Hepatocyte (in vitro differentiated cells): ENCODE results near the gene MUC4. TPM values are rescaled to one million over a fixed set of nuclear protein-coding genes. Genes with fewer than 3 reads are reported as not detected.

Experiments
- DNase-seq: peaks from one replicate; pipeline ENCODE4 v3.0.0-alpha.2; 2016; ENCODE audit warnings: low spot score
- H2AFZ ChIP-seq: fragments of 200-600 bp; sonication (generic); 2 replicates; pipeline ENCODE4 v1.6.0; 2016; ENCODE audit warnings: antibody characterized with exemption, mild to moderate bottlenecking
- H3K27ac ChIP-seq: fragments of 200-600 bp; sonication (generic); 2 replicates; pipeline ENCODE4 v1.5.1; 2016; ENCODE audit warnings: mild to moderate bottlenecking
- H3K27me3 ChIP-seq: fragments of 200-600 bp; sonication (generic); 2 replicates; pipeline ENCODE4 v1.6.1; 2016
- H3K36me3 ChIP-seq: fragments of 200-600 bp; sonication (generic); replicated peaks from 2 replicates; pipeline ENCODE4 v1.5.1; 2016; ENCODE audit warnings: low read depth; ENCODE audit not compliant: insufficient read depth
- H3K4me1 ChIP-seq: fragments of 200-600 bp; sonication (generic); 2 replicates; pipeline ENCODE4 v1.5.1; 2016; ENCODE audit warnings: mild to moderate bottlenecking, moderate library complexity; ENCODE audit not compliant: insufficient read depth
- H3K4me2 ChIP-seq: fragments of 200-600 bp; sonication (generic); 2 replicates; pipeline ENCODE4 v1.6.0; 2016
- H3K4me3 ChIP-seq: fragments of 200-600 bp; sonication (generic); 2 replicates; pipeline ENCODE4 v1.5.1; 2016; ENCODE audit warnings: mild to moderate bottlenecking
- H3K79me2 ChIP-seq: fragments of 200-600 bp; sonication (generic); 2 replicates; pipeline ENCODE4 v1.6.0; 2017; ENCODE audit warnings: mild to moderate bottlenecking
- H3K9me2 ChIP-seq: fragments of 200-600 bp; sonication (generic); replicated peaks from 2 replicates; pipeline ENCODE4 v1.6.0; 2017; ENCODE audit warnings: mild to moderate bottlenecking; ENCODE audit not compliant: insufficient read depth
- H3K9me3 ChIP-seq: fragments of 200-600 bp; sonication (generic); 2 replicates; pipeline ENCODE4 v1.5.1; 2016; ENCODE audit warnings: low read depth, mild to moderate bottlenecking
- H4K20me1 ChIP-seq: fragments of 200-600 bp; sonication (generic); 2 replicates; pipeline ENCODE4 v1.6.0; 2016; ENCODE audit warnings: mild to moderate bottlenecking; ENCODE audit not compliant: insufficient read depth, poor library complexity, severe bottlenecking
- CTCF ChIP-seq: fragments of 200-600 bp; sonication (generic); IDR thresholded peaks from 2 replicates; pipeline ENCODE4 v1.5.1; 2016; ENCODE audit warnings: antibody characterized with exemption, mild to moderate bottlenecking; ENCODE audit not compliant: poor library complexity
- EZH2 ChIP-seq: fragments of 200-600 bp; sonication (generic); IDR thresholded peaks from 2 replicates; pipeline ENCODE4 v1.6.1; 2016; ENCODE audit warnings: antibody characterized with exemption, mild to moderate bottlenecking, borderline replicate concordance
- EZH2phosphoT487 ChIP-seq: fragments of 200-600 bp; sonication (generic); IDR thresholded peaks from one replicate; pipeline ENCODE4 v1.6.1; 2018; ENCODE audit warnings: antibody characterized with exemption, mild to moderate bottlenecking, low read depth, moderate library complexity; ENCODE audit not compliant: unreplicated experiment, severe bottlenecking
- WGBS: methylation state at CpG from one replicate; pipeline ENCODE4 v1.1.6; 2016; ENCODE audit warnings: low lambda C conversion rate; ENCODE audit errors: missing lambda C conversion rate; 5-methylcytosine and 5-hydroxymethylcytosine counted together
- polyA plus RNA-seq: library from polyadenylated mRNA; unstranded; fragments of >200 nt; fragmentation: Nextera tagmentation; extraction: Ambion mirVana; gene quantifications from 2 replicates; pipeline ENCODE4 v1.2.1, GENCODE V29; 2016
- total RNA-seq: library from RNA; depleted of rRNA; stranded (reverse); fragments of >200 nt; gene quantifications from 2 replicates; pipeline ENCODE4 v1.2.3, GENCODE V29; 2014

MUC4 gene
- total and polyA plus RNA-seq, 2 experiments from 2014 or later = 0.89 to 1.7 TPM

GRCh38 chr3:195850857-195851543, 39.3 kb upstream of the MUC4 start:
- peak; percentile 100 for TF ChIP-seq CTCF
- TF ChIP-seq EZH2 = no peak
- TF ChIP-seq EZH2phosphoT487 = no peak
- no peak overlapping the region for H3K27ac ChIP-seq
- no peaks in the 10 kb centered on the region for H3K36me3 ChIP-seq
- WGBS = 43% methylated on average over 31 of the region's 31 CpGs
- peak; percentile 95 for DNase-seq
- no peaks in the 10 kb centered on the region for H3K9me3 ChIP-seq
- H3K4me3 ChIP-seq = no peak overlapping the region
- H4K20me1 ChIP-seq = no peaks in the 10 kb centered on the region
- H3K9me2 ChIP-seq = no peaks in the 10 kb centered on the region
- H3K27me3 ChIP-seq = no peaks in the 10 kb centered on the region
- H3K4me2 ChIP-seq = peak overlapping the region; percentile 49
- H3K4me1 ChIP-seq = peaks cover 7% of the 10 kb centered on the region
- H2AFZ ChIP-seq = no peak overlapping the region
- no peaks in the 10 kb centered on the region for H3K79me2 ChIP-seq

- no peak overlapping the region for H3K4me3 ChIP-seq
- H3K79me2 ChIP-seq = no peaks in the 10 kb centered on the region
- H3K4me1 ChIP-seq = peaks cover 4% of the 10 kb centered on the region
- no peak overlapping the region for H3K27ac ChIP-seq
- TF ChIP-seq EZH2 (no peak), CTCF (no peak), EZH2phosphoT487 (no peak)
- H3K27me3 ChIP-seq = no peaks in the 10 kb centered on the region
- no peaks in the 10 kb centered on the region for H3K9me3 ChIP-seq
- no peaks in the 10 kb centered on the region for H4K20me1 ChIP-seq
- WGBS = 95% methylated on average over 51 of the region's 53 CpGs
- H3K36me3 ChIP-seq = no peaks in the 10 kb centered on the region
- no peaks in the 10 kb centered on the region for H3K9me2 ChIP-seq
- no peak overlapping the region for H2AFZ ChIP-seq
- H3K4me2 ChIP-seq = no peak overlapping the region
- DNase-seq = no peak
Measured at GRCh38 chr3:195849322-195850074, 37.8 kb upstream of the MUC4 start.

- no peak overlapping the region for H3K4me2 ChIP-seq
Measured at GRCh38 chr3:195847055-195847950, 35.6 kb upstream of the MUC4 start.

More at GRCh38 chr3:195847055-195847950, 35.6 kb upstream of the MUC4 start:
- no peak overlapping the region for H2AFZ ChIP-seq
- peaks cover 3% of the 10 kb centered on the region for H3K4me1 ChIP-seq
- H3K27ac ChIP-seq = peak overlapping the region; percentile 40
- no peaks in the 10 kb centered on the region for H3K36me3 ChIP-seq
- no peaks in the 10 kb centered on the region for H3K9me2 ChIP-seq
- TF ChIP-seq EZH2phosphoT487 (no peak), EZH2 (no peak), CTCF (no peak)
- DNase-seq = peak; percentile 58
- H4K20me1 ChIP-seq = no peaks in the 10 kb centered on the region
- no peak overlapping the region for H3K4me3 ChIP-seq
- no peaks in the 10 kb centered on the region for H3K79me2 ChIP-seq
- H3K27me3 ChIP-seq = no peaks in the 10 kb centered on the region
- H3K9me3 ChIP-seq = no peaks in the 10 kb centered on the region
- WGBS = 68% methylated on average over 20 of the region's 24 CpGs
